Endothelial cell of umbilical vein (primary cell): ENCODE data around the gene NCOR1. TPM values are rescaled to one million over a fixed set of nuclear protein-coding genes. Genes with fewer than 3 reads are reported as not detected.

Experiments
- BruUV-seq: library from RNA; stranded (reverse); fragments of 400-500 nt; replicated peaks from 2 replicates; lab custom pipeline; 2021; lab: Mats Ljungman, UMichigan
- CTCF ChIA-PET: fragments of 300-600, 350-600 bp; sonication (Branson Sonifier 250); formaldehyde crosslinking; loops from one replicate; lab custom pipeline; 2021; ENCODE audit warnings: antibody characterized with exemption, inconsistent platforms; lab: Charles Lee
- POLR2A ChIA-PET: fragments of 300-600, 350-600 bp; sonication (Branson Sonifier 250); formaldehyde crosslinking; loops from one replicate; lab custom pipeline; 2021; ENCODE audit warnings: antibody characterized with exemption, inconsistent platforms; lab: Charles Lee
- DNase-seq: peaks from one replicate; pipeline ENCODE4 v3.0.0-alpha.2; 2011; ENCODE audit warnings: low read depth, low spot score
- FAIRE-seq: peaks from 2 replicates; lab custom pipeline; 2011; peaks lifted over from hg19 to GRCh38; lab: Jason Lieb, UNC
- H2AFZ ChIP-seq: 2 replicates; pipeline ENCODE4 v1.6.0; 2012; ENCODE audit warnings: low read depth, low read length, control low read depth, inconsistent platforms
- H3K27ac ChIP-seq: 2 replicates; pipeline ENCODE4 v1.5.1; 2011; ENCODE audit warnings: low read depth, mild to moderate bottlenecking, control low read depth, low read length, moderate library complexity; ENCODE audit not compliant: insufficient read depth
- H3K27me3 ChIP-seq, 2 experiments: 2 replicates each; pipeline versions ENCODE4 v1.6.0 to v1.6.1; 2011; ENCODE audit warnings: low read length in 2 of 2, mixed read lengths in 1 of 2; ENCODE audit not compliant: control insufficient read depth in 2 of 2, insufficient read depth in 2 of 2
- H3K36me3 ChIP-seq, 2 experiments: 2 replicates in 1 of 2; 3 replicates in 1 of 2; pipeline ENCODE4 v1.5.1; 2011; ENCODE audit warnings: low read length in 2 of 2, mild to moderate bottlenecking in 1 of 2, moderate library complexity in 1 of 2; ENCODE audit not compliant: control insufficient read depth in 2 of 2, insufficient read depth in 2 of 2; ENCODE audit errors: extremely low read depth in 1 of 2
- H3K4me1 ChIP-seq: 3 replicates; pipeline ENCODE4 v1.5.1; 2011; ENCODE audit warnings: mild to moderate bottlenecking, low read length; ENCODE audit not compliant: control insufficient read depth, insufficient read depth; ENCODE audit errors: extremely low read depth
- H3K4me2 ChIP-seq: 2 replicates; pipeline ENCODE4 v1.6.1; 2011; ENCODE audit warnings: low read length, control low read depth, mixed read lengths; ENCODE audit not compliant: insufficient read depth
- H3K4me3 ChIP-seq, 3 experiments: fragments of 200-600 bp in 1 of 3; sonication (generic), shearing (Covaris generic) in 1 of 3; replicated peaks in 1 of 3; 2 replicates each; pipeline ENCODE4 v1.5.1; 2011 to 2016; ENCODE audit warnings: control low read depth in 3 of 3, low read length in 3 of 3, mild to moderate bottlenecking in 2 of 3, inconsistent platforms in 1 of 3, low read depth in 1 of 3, moderate library complexity in 1 of 3; ENCODE audit not compliant: insufficient read depth in 1 of 3
- H3K79me2 ChIP-seq: 2 replicates; pipeline ENCODE4 v1.6.0; 2012; ENCODE audit warnings: low read length, inconsistent platforms; ENCODE audit not compliant: control insufficient read depth, insufficient read depth
- H3K9ac ChIP-seq: replicated peaks from 2 replicates; pipeline ENCODE3; 2011; ENCODE audit warnings: low read length, control low read depth; ENCODE audit not compliant: insufficient read depth; ENCODE audit errors: extremely low read depth
- H3K9me1 ChIP-seq: replicated peaks from 3 replicates; pipeline ENCODE4 v1.6.0; 2011; ENCODE audit warnings: mild to moderate bottlenecking, low read length; ENCODE audit not compliant: control insufficient read depth, insufficient read depth; ENCODE audit errors: extremely low read depth
- H3K9me3 ChIP-seq: replicated peaks from 2 replicates; pipeline ENCODE4 v1.5.1; 2012; ENCODE audit warnings: low read length, inconsistent platforms; ENCODE audit not compliant: control insufficient read depth, insufficient read depth
- H4K20me1 ChIP-seq: replicated peaks from 2 replicates; pipeline ENCODE3; 2011; ENCODE audit warnings: mild to moderate bottlenecking, low read length; ENCODE audit not compliant: control insufficient read depth, insufficient read depth; ENCODE audit errors: extremely low read depth
- EZH2 ChIP-seq: IDR thresholded peaks from 2 replicates; pipeline ENCODE4 v1.6.1; 2012; ENCODE audit warnings: borderline replicate concordance, low read depth, mild to moderate bottlenecking, moderate library complexity, low read length, inconsistent platforms; ENCODE audit not compliant: severe bottlenecking
- FOS ChIP-seq: IDR thresholded peaks from 2 replicates; pipeline ENCODE4 v1.6.1; 2011; ENCODE audit warnings: mild to moderate bottlenecking, low read length, moderate library complexity, borderline replicate concordance; ENCODE audit not compliant: insufficient read depth
- GATA2 ChIP-seq: IDR thresholded peaks from 2 replicates; pipeline ENCODE4 v1.7.0; 2011; ENCODE audit warnings: low read depth, mild to moderate bottlenecking, moderate library complexity, mixed read lengths, low read length; ENCODE audit not compliant: insufficient read length, insufficient read depth
- JUN ChIP-seq: IDR thresholded peaks from 2 replicates; pipeline ENCODE4 v1.6.1; 2011; ENCODE audit warnings: borderline replicate concordance, low read depth; ENCODE audit not compliant: insufficient read length, insufficient read depth
- MYC ChIP-seq: IDR thresholded peaks from one replicate; pipeline ENCODE4 v1.6.1; 2011; ENCODE audit warnings: mild to moderate bottlenecking, low read depth, low read length
- dilution Hi-C: fragments of 300-500 bp; cut with MboI; formaldehyde crosslinking; loops from one replicate; pipeline ENCODE4 v1.15.0; 2019; ENCODE audit warnings: low sequenced_read_pairs; ENCODE audit not compliant: extremely low pct_ligation_motif_present
- intact Hi-C: fragments of 100-400 bp; cut with micrococcal nuclease; formaldehyde crosslinking; loops from one replicate; pipeline ENCODE4 v1.10.0; 2022
- polyA plus RNA-seq, 4 experiments: library from polyadenylated mRNA; depleted of rRNA in 3 of 4; stranded (reverse) in 3 of 4; unstranded in 1 of 4; fragments of >200 nt; gene quantifications; 2 replicates each; pipeline versions ENCODE4 v1.2.1 to v1.2.3, GENCODE V29; 2011 to 2012; ENCODE audit warnings: missing spikeins in 1 of 4
- total RNA-seq: library from RNA; stranded (reverse); gene quantifications from 2 replicates; pipeline ENCODE4 v1.2.3, GENCODE V29; 2021
- TF ChIP-seq, protein P1 (sequence below): IDR thresholded peaks from 2 replicates; pipeline ENCODE4 v1.6.1; 2011; ENCODE audit not compliant: insufficient read depth, insufficient read length
- TF ChIP-seq, protein P2 (sequence below), 2 donors: IDR thresholded peaks; 1 replicate in 1 of 2; 2 replicates in 1 of 2; pipeline ENCODE4 v1.5.1; 2011; ENCODE audit warnings: low read length in 2 of 2, mild to moderate bottlenecking in 2 of 2, moderate library complexity in 2 of 2, control low read depth in 1 of 2, inconsistent platforms in 1 of 2, low read depth in 1 of 2; ENCODE audit not compliant: insufficient read depth in 1 of 2; ENCODE audit errors: extremely low read depth in 1 of 2

The NCOR1 gene
- total and polyA plus RNA-seq, 2 donors (not counting 3 experiments of a cell fraction or from before 2014, with no cell fraction given), result 90.0 to 134 TPM

DNA sequence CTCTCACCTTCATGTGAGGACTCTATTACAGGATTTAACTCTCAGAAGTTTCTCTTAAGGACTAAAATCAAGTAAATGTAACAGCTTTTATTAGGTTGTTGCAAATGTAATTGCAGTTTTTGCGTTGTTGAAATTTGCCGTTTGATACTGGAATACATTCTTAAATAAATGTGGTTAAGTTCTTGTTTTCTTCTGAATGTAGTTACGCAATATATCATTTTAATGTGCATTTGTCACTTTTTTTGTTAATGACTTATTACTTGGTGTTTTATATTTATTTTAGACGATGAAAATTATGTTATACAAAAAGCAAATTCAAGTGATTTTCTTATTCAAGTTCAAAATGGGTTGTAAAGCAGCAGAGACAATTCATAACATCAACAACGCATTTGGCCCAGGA is 139.4 kb downstream of the NCOR1 start:
- POLR2A ChIA-PET, result no interaction called here
- H2AFZ ChIP-seq, result no peak overlapping the region
- H3K9me1 ChIP-seq, result no peaks in the 10 kb centered on the region
- CTCF ChIA-PET, result no interaction called here
- no peaks in the 10 kb centered on the region for H3K79me2 ChIP-seq
- H3K4me1 ChIP-seq, result no peaks in the 10 kb centered on the region
- no peak overlapping the region for H3K9ac ChIP-seq
- no peaks in the 10 kb centered on the region for H3K27me3 ChIP-seq
- H3K4me3 ChIP-seq, result no peak overlapping the region
- no peak for FAIRE-seq
- peaks cover 14 to 15% of the 10 kb centered on the region in 2 experiments for H3K36me3 ChIP-seq
- BruUV-seq, result no TSS peak
- no peak overlapping the region for H3K27ac ChIP-seq
- intact Hi-C loops (no loop called here), dilution Hi-C loops (no loop called here)
- no peak for DNase-seq
- H3K9me3 ChIP-seq, result no peaks in the 10 kb centered on the region
- H4K20me1 ChIP-seq, result no peaks in the 10 kb centered on the region
- no peak for TF ChIP-seq GATA2
- TF ChIP-seq, protein P1, sequence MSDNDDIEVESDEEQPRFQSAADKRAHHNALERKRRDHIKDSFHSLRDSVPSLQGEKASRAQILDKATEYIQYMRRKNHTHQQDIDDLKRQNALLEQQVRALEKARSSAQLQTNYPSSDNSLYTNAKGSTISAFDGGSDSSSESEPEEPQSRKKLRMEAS, result no peak
- TF ChIP-seq, protein P2, sequence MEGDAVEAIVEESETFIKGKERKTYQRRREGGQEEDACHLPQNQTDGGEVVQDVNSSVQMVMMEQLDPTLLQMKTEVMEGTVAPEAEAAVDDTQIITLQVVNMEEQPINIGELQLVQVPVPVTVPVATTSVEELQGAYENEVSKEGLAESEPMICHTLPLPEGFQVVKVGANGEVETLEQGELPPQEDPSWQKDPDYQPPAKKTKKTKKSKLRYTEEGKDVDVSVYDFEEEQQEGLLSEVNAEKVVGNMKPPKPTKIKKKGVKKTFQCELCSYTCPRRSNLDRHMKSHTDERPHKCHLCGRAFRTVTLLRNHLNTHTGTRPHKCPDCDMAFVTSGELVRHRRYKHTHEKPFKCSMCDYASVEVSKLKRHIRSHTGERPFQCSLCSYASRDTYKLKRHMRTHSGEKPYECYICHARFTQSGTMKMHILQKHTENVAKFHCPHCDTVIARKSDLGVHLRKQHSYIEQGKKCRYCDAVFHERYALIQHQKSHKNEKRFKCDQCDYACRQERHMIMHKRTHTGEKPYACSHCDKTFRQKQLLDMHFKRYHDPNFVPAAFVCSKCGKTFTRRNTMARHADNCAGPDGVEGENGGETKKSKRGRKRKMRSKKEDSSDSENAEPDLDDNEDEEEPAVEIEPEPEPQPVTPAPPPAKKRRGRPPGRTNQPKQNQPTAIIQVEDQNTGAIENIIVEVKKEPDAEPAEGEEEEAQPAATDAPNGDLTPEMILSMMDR (IDR thresholded peaks at IDR 0.05; ENCODE audit: extremely low read depth in 1 of 2, insufficient read depth in 1 of 2, low read depth in 1 of 2, low read length in 2 of 2), result no peak
- no peak for TF ChIP-seq JUN
- TF ChIP-seq MYC, result no peak
- TF ChIP-seq FOS, result no peak
- no peak for TF ChIP-seq EZH2
- no peak overlapping the region for H3K4me2 ChIP-seq
